PFSK-1 (cell line): Measurements from ENCODE around the gene MED4.

Experiments
- POLR2AphosphoS5 ChIP-seq: IDR thresholded peaks from 2 replicates; pipeline ENCODE4 v1.6.1; 2012; ENCODE audit warnings: low read depth, mild to moderate bottlenecking, control low read depth, low read length, moderate library complexity
- REST ChIP-seq, 2 experiments: IDR thresholded peaks; 2 replicates each; pipeline versions ENCODE4 v1.6.1 to v1.8.0; 2011 to 2012; ENCODE audit warnings: low read depth in 2 of 2, low read length in 2 of 2, control low read depth in 1 of 2, inconsistent platforms in 1 of 2, mild to moderate bottlenecking in 1 of 2, moderate library complexity in 1 of 2; ENCODE audit not compliant: insufficient read depth in 1 of 2
- SIN3A ChIP-seq: IDR thresholded peaks from 2 replicates; pipeline ENCODE4 v1.6.1; 2012; ENCODE audit warnings: mild to moderate bottlenecking, low read length, moderate library complexity, borderline replicate concordance; ENCODE audit not compliant: insufficient read depth
- TAF1 ChIP-seq: IDR thresholded peaks from 2 replicates; pipeline ENCODE4 v1.6.1; 2012; ENCODE audit warnings: low read length, control low read depth, borderline replicate concordance; ENCODE audit not compliant: insufficient read depth

- TF ChIP-seq SIN3A (no peak), POLR2AphosphoS5 (no peak), REST (IDR thresholded peaks at IDR 0.05; ENCODE audit: insufficient read depth in 1 of 2, low read depth in 2 of 2, low read length in 2 of 2) (no peak), TAF1 (no peak)
Observed at GRCh38 chr13:48081739-48082138, 13.2 kb downstream of the MED4 start.
